NT2/D1 (cell line): ENCODE results near the gene TUT1.

Source experiments
- DNase-seq: peaks from one replicate; pipeline ENCODE4 v3.0.0-alpha.2; 2011; ENCODE audit warnings: low read depth, low spot score
- H3K27me3 ChIP-seq: 2 replicates; pipeline ENCODE4 v1.6.0; 2011; ENCODE audit warnings: mild to moderate bottlenecking; ENCODE audit not compliant: insufficient read length, insufficient read depth
- H3K36me3 ChIP-seq: 2 replicates; pipeline ENCODE4 v1.6.1; 2011; ENCODE audit warnings: mild to moderate bottlenecking, low read length, mixed read lengths; ENCODE audit not compliant: insufficient read depth, insufficient read length
- H3K4me1 ChIP-seq: 2 replicates; pipeline ENCODE4 v1.5.1; 2011; ENCODE audit not compliant: insufficient read depth, insufficient read length
- H3K4me3 ChIP-seq: 2 replicates; pipeline ENCODE4 v1.5.1; 2011; ENCODE audit warnings: low read depth; ENCODE audit not compliant: insufficient read length
- H3K9ac ChIP-seq: 2 replicates; pipeline ENCODE4 v1.6.0; 2011; ENCODE audit warnings: low read depth; ENCODE audit not compliant: insufficient read length
- H3K9me3 ChIP-seq: 2 replicates; pipeline ENCODE4 v1.5.1; 2011; ENCODE audit warnings: mild to moderate bottlenecking, low read length; ENCODE audit not compliant: insufficient read depth
- SUZ12 ChIP-seq: IDR thresholded peaks from 2 replicates; pipeline ENCODE4 v1.6.1; 2011; ENCODE audit not compliant: insufficient read length, insufficient read depth; ENCODE audit errors: extremely low read depth
- YY1 ChIP-seq: IDR thresholded peaks from 2 replicates; pipeline ENCODE4 v1.6.1; 2011; ENCODE audit not compliant: insufficient read length, insufficient read depth
- ZNF274 ChIP-seq: IDR thresholded peaks from 2 replicates; pipeline ENCODE4 v1.6.1; 2011; ENCODE audit warnings: mild to moderate bottlenecking, low read depth, low read length

The TUT1 gene

DNA sequence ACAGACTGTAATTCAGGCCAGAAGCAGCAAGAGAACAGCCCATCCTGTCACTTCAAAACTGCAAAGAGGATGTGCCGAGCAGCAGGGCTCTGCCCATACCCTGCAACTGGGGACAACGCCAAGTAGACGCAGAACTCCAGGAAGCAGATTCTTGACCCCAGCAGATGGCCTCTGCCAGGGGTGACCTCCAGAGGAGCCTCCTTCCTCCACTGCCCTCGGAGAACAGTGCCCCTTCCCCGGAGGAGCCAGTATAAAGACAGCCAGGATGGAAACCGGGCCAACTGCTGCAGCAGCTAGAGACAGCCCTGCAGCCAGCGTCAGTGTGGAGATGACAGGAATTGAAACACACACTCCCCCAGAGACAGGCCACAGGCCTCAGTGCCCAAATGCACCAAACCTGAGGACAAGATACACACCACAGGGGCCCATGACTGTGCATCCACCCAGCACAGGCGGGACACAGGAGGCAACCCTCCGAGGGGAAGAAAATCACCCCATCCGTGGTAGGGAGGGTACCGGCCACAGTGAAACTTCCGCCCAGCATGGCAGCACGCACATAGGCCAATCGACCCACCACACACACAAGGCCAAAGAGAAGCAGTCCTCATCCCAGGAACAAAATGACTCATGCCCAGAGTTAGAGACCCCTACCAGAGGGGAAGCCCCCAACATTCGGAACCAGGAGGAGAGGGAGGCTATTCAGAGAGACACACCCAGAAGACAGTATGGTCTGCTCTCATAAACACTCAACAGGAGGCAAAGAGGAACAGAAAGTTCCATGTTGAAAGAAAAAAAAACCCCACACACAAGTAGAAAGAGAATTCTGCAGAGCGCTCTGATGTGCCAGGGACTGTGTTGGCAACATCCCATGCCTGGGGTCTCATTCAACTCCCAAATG is 50.3 kb downstream of the TUT1 start:
- peaks cover 34% of the 10 kb centered on the region for H3K4me1 ChIP-seq
- no peak for TF ChIP-seq YY1
- no peak for TF ChIP-seq ZNF274
- TF ChIP-seq SUZ12: no peak
- peaks cover 76% of the 10 kb centered on the region for H3K36me3 ChIP-seq
- H3K9ac ChIP-seq: peak overlapping the region; percentile 24
- no peak overlapping the region for H3K4me3 ChIP-seq
- DNase-seq: no peak
- H3K27me3 ChIP-seq: no peaks in the 10 kb centered on the region
- H3K9me3 ChIP-seq: no peaks in the 10 kb centered on the region

DNA sequence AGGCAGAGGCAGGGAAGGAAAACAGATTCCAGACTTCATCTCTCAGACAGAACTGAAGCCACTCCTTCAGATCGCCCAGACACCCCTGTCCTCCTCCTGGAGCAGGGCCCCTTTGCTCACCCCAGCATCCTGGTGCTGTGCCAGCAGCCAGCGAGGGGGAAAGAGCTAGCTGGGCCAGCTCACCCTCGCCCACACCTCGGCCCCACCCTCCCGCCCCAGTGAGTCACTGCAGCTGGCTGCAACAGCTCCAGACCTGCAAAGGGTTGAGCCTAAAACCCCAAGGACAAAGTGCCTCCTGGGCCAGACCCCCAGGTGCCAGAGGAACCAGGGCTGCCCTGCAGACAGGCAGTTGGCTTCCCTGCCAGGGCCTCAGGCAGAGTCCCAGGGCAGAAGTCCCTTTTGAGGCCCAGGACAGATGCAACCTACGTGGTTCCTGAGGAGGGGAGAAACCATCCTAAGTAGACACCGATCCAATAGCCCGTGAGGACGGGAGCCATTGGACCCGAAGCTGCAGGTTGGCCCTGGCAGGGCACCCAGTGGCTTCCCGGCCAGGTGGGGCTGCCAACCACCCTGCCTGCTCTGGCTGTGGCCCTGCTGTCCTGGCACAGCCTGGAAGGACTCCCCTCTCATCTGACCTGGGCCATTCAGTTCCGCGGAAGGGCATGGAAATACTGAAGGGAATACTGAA is 51.9 kb downstream of the TUT1 start:
- H3K4me3 ChIP-seq: no peak overlapping the region
- H3K4me1 ChIP-seq: peaks cover 32% of the 10 kb centered on the region
- peak overlapping the region; percentile 58 for H3K9ac ChIP-seq

DNA sequence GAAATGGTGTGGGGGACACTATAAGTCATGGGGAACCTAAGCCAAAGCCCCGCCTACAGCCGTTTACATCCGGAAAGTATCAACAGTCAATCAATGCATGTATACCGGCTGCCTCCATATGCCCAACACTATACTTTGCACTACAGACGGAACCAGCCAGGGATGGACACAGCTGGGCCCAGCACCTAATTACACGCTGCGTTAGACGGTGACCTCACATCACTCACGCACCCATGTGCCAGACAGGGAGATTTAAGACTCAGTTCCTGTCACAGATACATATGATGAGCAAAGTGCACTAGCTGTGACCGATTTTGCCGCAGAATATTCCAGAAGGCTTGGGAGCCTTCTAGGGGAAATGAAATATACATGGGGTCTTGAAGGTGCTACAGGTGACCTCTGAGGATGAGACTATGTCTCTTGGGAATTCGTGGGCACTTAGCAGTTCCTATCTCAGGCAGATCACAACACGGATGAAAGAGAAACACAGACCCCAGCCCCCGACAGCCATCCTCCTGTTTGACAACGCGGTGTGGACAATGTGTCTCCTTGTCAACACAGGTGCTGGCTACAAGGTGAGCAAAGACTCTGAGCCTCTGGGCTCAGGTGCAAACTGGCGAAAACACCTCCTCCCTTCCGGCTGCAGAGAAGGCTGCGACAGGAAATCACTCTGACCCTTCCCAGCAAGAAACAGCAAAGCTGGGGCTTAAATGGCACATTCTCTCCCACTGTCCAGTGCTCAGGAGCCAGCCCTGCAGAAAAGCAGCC is 52.7 kb downstream of the TUT1 start:
- no peak overlapping the region for H3K9ac ChIP-seq

More for the DNA sequence above, 51.9 kb downstream of the TUT1 start:
- no peak for DNase-seq
- Histone ChIP-seq H3K36me3 (peaks cover 85% of the 10 kb centered on the region), H3K9me3 (no peaks in the 10 kb centered on the region), H3K27me3 (no peaks in the 10 kb centered on the region)
- TF ChIP-seq SUZ12: no peak

DNA sequence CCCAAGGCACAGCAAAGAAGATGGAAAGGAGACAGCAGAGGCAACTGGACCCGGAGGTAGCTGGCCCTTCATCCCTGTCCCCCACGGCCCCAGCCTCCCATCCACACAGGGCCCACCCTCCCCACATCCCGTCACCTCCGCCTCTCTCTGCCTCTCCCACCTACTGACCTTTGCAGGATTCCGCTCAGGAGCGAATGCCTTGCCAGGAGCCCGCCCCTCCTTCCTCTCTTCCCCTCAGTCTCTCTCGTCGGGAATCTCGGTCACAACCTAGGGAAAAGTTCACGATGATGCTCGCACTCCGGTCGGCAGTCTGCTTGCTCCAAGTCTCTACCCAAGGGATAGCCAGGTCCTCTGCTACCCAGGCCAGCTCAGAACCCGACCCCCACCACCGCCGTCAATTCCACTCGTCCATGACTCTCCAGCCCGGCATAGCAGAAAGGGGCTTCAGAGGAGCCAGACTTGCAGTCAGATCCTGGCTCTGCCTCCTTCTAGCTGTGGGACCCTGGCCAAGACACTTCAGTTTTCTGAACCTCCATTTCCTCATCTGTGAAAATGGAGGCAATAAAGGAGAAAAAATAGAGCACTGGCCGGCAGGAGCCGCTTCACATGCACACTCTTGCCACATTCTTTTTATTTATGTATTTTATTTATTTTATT is 54.9 kb downstream of the TUT1 start:
- no peak for DNase-seq
- no peak overlapping the region for H3K9ac ChIP-seq
- TF ChIP-seq ZNF274: no peak
- no peak for TF ChIP-seq YY1
- no peak for TF ChIP-seq SUZ12
- H3K4me3 ChIP-seq: no peak overlapping the region
- no peaks in the 10 kb centered on the region for H3K27me3 ChIP-seq
- H3K36me3 ChIP-seq: peaks cover 88% of the 10 kb centered on the region
- H3K4me1 ChIP-seq: peaks cover 16% of the 10 kb centered on the region
- no peaks in the 10 kb centered on the region for H3K9me3 ChIP-seq

More for the DNA sequence above, 52.7 kb downstream of the TUT1 start:
- DNase-seq: no peak
- Histone ChIP-seq H3K27me3 (no peaks in the 10 kb centered on the region), H3K4me1 (peaks cover 28% of the 10 kb centered on the region), H3K4me3 (no peak overlapping the region), H3K9me3 (no peaks in the 10 kb centered on the region), H3K36me3 (peaks cover 86% of the 10 kb centered on the region)
- no peak for TF ChIP-seq ZNF274

DNA sequence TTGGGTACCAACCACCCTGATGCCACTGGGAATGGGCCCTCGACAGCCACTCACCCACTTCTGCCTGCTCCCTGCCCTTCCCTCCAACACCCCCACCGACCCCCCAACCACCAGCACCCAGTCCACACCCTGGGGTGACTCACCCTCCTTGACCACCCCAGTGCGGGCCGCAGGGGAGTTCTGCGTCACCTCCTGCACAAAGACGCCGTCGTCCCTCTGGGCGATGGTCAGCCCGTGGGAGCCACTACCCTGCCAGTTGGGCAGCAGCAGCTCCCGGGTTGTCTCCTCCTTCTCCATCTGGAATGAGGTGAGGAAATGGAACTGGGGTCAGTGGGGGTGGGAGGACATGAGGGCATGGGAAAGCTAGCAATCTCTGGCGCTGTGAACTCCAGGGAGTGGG is 55.5 kb downstream of the TUT1 start:
- Histone ChIP-seq H3K9ac (no peak overlapping the region), H3K4me1 (peaks cover 11% of the 10 kb centered on the region), H3K4me3 (no peak overlapping the region), H3K36me3 (peaks cover 88% of the 10 kb centered on the region), H3K9me3 (no peaks in the 10 kb centered on the region), H3K27me3 (no peaks in the 10 kb centered on the region)
- TF ChIP-seq ZNF274: no peak
- no peak for TF ChIP-seq SUZ12
- no peak for TF ChIP-seq YY1
- DNase-seq: no peak

DNA sequence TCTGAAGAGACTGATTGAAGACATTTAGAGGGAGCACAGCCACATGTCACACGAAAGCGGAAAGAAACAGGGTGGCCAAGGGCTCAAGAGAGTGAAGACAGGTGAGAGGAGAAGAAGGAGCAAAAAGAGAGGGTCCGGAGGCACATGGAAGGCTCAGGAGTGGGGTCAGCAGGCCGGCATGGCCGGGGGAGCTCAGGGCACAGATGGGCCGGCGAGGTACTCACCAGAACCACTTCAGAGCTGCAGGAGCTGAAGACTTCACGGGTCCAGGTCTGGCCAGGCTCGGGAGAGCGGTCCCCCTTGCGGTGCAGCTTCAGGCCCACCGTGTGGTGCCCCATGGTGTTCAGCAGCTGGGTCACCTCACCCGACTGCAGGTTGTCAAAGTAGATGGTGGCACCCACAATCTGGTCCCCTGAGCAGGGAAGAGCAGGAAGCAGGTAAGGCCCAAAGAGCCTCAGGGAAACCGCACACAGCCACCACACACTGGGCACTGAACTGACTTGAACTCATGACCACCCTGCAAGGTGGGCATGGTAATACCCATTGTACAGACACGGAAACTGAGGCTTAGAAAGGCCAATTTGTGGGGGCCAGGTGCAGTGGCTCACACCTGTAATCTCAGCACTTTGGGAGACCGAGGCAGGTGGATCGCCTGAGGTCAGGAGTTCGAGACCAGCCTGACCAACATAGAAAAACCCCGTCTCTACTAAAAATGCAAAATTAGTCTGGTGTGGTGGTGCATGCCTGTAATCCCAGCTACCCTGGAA is 56.4 kb downstream of the TUT1 start:
- H3K9ac ChIP-seq: no peak overlapping the region
- TF ChIP-seq YY1 (no peak), ZNF274 (no peak), SUZ12 (no peak)
- no peaks in the 10 kb centered on the region for H3K9me3 ChIP-seq
- no peaks in the 10 kb centered on the region for H3K27me3 ChIP-seq
- H3K4me1 ChIP-seq: peaks cover 5% of the 10 kb centered on the region
- H3K36me3 ChIP-seq: peaks cover 91% of the 10 kb centered on the region
- H3K4me3 ChIP-seq: no peak overlapping the region
- DNase-seq: no peak

DNA sequence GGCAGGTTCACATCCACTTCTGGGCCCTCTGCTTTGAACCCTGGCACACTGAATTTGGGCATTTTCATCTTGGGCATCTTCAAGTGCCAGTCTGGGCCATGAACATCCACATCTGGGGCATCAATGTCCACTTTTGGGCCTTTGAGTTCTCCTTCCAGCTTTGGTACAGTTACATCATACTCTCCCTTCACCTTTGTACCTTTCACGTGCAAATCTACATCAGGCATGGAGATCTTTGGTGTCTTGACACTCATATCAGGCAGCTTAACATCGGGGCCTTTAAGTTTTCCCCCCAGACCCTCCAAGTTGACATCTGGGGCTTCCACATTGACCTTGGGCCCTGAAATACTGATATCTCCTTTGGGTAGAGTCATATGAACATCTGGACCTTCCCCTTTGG is 59.2 kb downstream of the TUT1 start:
- Histone ChIP-seq H3K4me3 (no peak overlapping the region), H3K27me3 (no peaks in the 10 kb centered on the region), H3K9ac (no peak overlapping the region), H3K9me3 (no peaks in the 10 kb centered on the region), H3K4me1 (no peaks in the 10 kb centered on the region), H3K36me3 (peaks cover 95% of the 10 kb centered on the region)
- no peak for DNase-seq
- TF ChIP-seq SUZ12: no peak
- TF ChIP-seq YY1: no peak
- no peak for TF ChIP-seq ZNF274
